Panc1 (cell line): Measurements from ENCODE around the gene FRMD4A. TPM values are rescaled to one million over a fixed set of nuclear protein-coding genes. Genes with fewer than 3 reads are reported as not detected.

Experiments
- ATAC-seq: fragments of 200-7000 bp; cut with Tn5 transposase; 2 replicates; pipeline ENCODE4 v1.9.1; 2020; ENCODE audit warnings: mild to moderate bottlenecking, moderate library complexity
- BruUV-seq: library from RNA; stranded (reverse); fragments of 400-500 nt; replicated peaks from 2 replicates; lab custom pipeline; 2021; lab: Mats Ljungman, UMichigan
- CTCF ChIA-PET: fragments of 300-600 bp; sonication (Branson Sonifier 250); formaldehyde crosslinking; loops from one replicate; lab custom pipeline; 2022; ENCODE audit warnings: antibody characterized with exemption; lab: Charles Lee
- POLR2A ChIA-PET: fragments of 300-600 bp; sonication (Branson Sonifier 250); formaldehyde crosslinking; loops from one replicate; lab custom pipeline; 2022; ENCODE audit warnings: antibody characterized with exemption; lab: Charles Lee
- DNase-seq: peaks from one replicate; pipeline ENCODE4 v3.0.0-alpha.2; 2010; ENCODE audit warnings: low read depth, low spot score
- H3K27ac ChIP-seq: 2 replicates; pipeline ENCODE4 v1.5.1; 2011; ENCODE audit warnings: mild to moderate bottlenecking, low read length, inconsistent platforms
- H3K27me3 ChIP-seq: fragments of 200-500 bp; sonication (Bioruptor generic); 2 replicates; pipeline ENCODE4 v1.6.0; 2014; ENCODE audit warnings: low read length, inconsistent platforms; ENCODE audit not compliant: control insufficient read depth, insufficient read depth
- H3K36me3 ChIP-seq: fragments of 200-500 bp; sonication (Bioruptor generic); 2 replicates; pipeline ENCODE4 v1.5.1; 2014; ENCODE audit warnings: inconsistent platforms, mild to moderate bottlenecking, low read length, moderate library complexity; ENCODE audit not compliant: control insufficient read depth, insufficient read depth
- H3K4me1 ChIP-seq: 2 replicates; pipeline ENCODE4 v1.5.1; 2011; ENCODE audit warnings: inconsistent platforms, mild to moderate bottlenecking, low read length, moderate library complexity; ENCODE audit not compliant: control insufficient read depth, insufficient read depth
- H3K4me3 ChIP-seq, 2 experiments: 2 replicates each; pipeline ENCODE4 v1.5.1; 2011 to 2012; ENCODE audit warnings: low read depth in 2 of 2, low read length in 2 of 2, mild to moderate bottlenecking in 2 of 2, inconsistent platforms in 1 of 2, moderate library complexity in 1 of 2
- H3K9me3 ChIP-seq: fragments of 200-500 bp; sonication (Bioruptor generic); 2 replicates; pipeline ENCODE4 v1.5.1; 2014; ENCODE audit warnings: low read depth, mild to moderate bottlenecking, inconsistent platforms, low read length, moderate library complexity; ENCODE audit not compliant: control insufficient read depth, insufficient read depth
- POLR2AphosphoS5 ChIP-seq: IDR thresholded peaks from 2 replicates; pipeline ENCODE4 v1.6.1; 2012; ENCODE audit warnings: mild to moderate bottlenecking, low read depth, low read length, moderate library complexity
- SIN3A ChIP-seq: IDR thresholded peaks from 2 replicates; pipeline ENCODE4 v1.6.1; 2012; ENCODE audit warnings: low read depth, mild to moderate bottlenecking, low read length, moderate library complexity, borderline replicate concordance; ENCODE audit not compliant: insufficient read depth
- TCF7L2 ChIP-seq: IDR thresholded peaks from 2 replicates; pipeline ENCODE4 v1.6.1; 2011; ENCODE audit warnings: mild to moderate bottlenecking, low read depth, low read length, inconsistent platforms
- in situ Hi-C: cut with HindIII; loops from 2 replicates; pipeline ENCODE4 v1.10.0; 2016; ENCODE audit warnings: low sequenced_read_pairs, low pct_unique_long_range_greater_than_20kb
- intact Hi-C: fragments of 100-400 bp; cut with micrococcal nuclease; formaldehyde crosslinking; loops from one replicate; pipeline ENCODE4 v1.10.0; 2022; ENCODE audit not compliant: unreplicated experiment
- total RNA-seq: library from RNA; stranded (reverse); gene quantifications from one replicate; pipeline ENCODE4 v1.2.1, GENCODE V29; 2021; ENCODE audit not compliant: unreplicated experiment
- TF ChIP-seq, protein P1 (sequence below), 2 experiments: IDR thresholded peaks; 2 replicates each; pipeline ENCODE4 v1.6.1; 2011 to 2012; ENCODE audit warnings: low read depth in 2 of 2, control low read depth in 1 of 2, low read length in 1 of 2, mild to moderate bottlenecking in 1 of 2, moderate library complexity in 1 of 2; ENCODE audit not compliant: insufficient read depth in 1 of 2
- TF ChIP-seq, protein P2 (sequence below): fragments of 450-650 bp; IDR thresholded peaks from 2 replicates; pipeline ENCODE4 v1.5.1; 2017; ENCODE audit warnings: mild to moderate bottlenecking

The FRMD4A gene
- total RNA-seq, 1 experiment from 2014 or later: 7.1 TPM

DNA sequence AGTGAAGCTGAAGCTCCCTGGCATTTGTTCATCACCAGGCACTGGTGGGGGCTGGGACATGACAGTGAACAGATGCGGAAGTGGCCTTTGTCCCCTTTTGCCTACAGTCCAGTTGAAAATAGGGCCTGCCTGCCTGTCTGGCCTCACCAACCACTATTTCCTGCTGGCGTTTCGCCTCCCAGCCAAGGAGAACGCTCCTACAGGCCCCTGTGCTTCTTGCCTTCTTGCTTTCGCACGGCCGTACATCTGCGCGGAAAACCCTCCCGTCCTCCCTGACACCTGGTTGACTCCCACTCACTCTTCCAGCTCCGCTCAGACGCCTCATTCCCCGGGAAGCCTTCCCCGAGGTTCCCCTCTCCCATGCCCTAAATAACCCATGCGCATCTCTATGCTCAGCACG lies 426.7 kb downstream of the FRMD4A start:
- TF ChIP-seq, protein P1, sequence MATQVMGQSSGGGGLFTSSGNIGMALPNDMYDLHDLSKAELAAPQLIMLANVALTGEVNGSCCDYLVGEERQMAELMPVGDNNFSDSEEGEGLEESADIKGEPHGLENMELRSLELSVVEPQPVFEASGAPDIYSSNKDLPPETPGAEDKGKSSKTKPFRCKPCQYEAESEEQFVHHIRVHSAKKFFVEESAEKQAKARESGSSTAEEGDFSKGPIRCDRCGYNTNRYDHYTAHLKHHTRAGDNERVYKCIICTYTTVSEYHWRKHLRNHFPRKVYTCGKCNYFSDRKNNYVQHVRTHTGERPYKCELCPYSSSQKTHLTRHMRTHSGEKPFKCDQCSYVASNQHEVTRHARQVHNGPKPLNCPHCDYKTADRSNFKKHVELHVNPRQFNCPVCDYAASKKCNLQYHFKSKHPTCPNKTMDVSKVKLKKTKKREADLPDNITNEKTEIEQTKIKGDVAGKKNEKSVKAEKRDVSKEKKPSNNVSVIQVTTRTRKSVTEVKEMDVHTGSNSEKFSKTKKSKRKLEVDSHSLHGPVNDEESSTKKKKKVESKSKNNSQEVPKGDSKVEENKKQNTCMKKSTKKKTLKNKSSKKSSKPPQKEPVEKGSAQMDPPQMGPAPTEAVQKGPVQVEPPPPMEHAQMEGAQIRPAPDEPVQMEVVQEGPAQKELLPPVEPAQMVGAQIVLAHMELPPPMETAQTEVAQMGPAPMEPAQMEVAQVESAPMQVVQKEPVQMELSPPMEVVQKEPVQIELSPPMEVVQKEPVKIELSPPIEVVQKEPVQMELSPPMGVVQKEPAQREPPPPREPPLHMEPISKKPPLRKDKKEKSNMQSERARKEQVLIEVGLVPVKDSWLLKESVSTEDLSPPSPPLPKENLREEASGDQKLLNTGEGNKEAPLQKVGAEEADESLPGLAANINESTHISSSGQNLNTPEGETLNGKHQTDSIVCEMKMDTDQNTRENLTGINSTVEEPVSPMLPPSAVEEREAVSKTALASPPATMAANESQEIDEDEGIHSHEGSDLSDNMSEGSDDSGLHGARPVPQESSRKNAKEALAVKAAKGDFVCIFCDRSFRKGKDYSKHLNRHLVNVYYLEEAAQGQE (IDR thresholded peaks at IDR 0.05; ENCODE audit: insufficient read depth in 1 of 2, low read depth in 2 of 2, low read length in 1 of 2): no peak
- no peak for TF ChIP-seq SIN3A
- TF ChIP-seq TCF7L2: no peak
- Histone ChIP-seq H3K9me3 (no peaks in the 10 kb centered on the region), H3K27ac (no peak overlapping the region), H3K4me1 (no peaks in the 10 kb centered on the region), H3K36me3 (no peaks in the 10 kb centered on the region), H3K27me3 (no peaks in the 10 kb centered on the region), H3K4me3 (no peak overlapping the region)
- POLR2A ChIA-PET: interaction anchor here (0.6 kb wide), 1 partner anchor 9 kb away, joined by 3 read pairs; no protein-coding TSS in a partner anchor
- BruUV-seq: no TSS peak
- CTCF ChIA-PET: no interaction called here
- intact Hi-C loops (no loop called here), in situ Hi-C loops (no loop called here)
- ATAC-seq: no peak
- no peak for DNase-seq

DNA sequence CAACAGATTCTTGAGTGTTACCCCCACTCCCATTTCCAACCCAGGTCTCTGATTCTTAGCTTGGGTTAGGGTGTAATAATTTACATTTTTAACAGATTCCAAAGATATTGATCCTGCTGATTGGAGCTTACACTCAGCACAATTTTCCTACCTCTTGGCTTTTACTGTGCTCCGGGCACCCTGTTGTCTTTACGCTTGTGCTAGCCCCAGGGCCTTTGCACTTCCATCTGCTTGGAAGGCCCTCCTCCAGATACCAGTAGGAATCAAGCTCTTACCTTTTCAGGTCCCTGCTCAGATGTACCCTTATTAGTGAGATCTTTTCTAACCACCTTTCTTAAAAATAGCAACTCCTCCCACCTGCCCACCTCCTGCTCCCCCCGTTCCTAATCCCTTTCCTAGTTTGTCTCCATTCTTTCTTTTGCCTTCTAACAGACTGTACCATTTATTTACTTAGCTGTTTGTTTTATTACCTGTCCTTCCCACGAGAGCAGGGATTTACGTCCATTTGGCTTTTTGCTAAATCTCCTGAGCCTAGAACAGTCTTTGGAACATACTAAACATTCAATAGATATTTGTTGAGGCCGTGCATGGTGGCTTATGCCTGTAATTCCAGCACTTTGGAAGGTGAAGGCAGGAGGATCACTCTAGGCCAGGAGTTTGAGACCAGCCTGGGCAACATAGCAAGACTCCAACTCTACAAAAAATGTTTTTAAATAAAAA lies 427.7 kb downstream of the FRMD4A start:
- in situ Hi-C loops: no loop called here
- ChIA-PET CTCF (no interaction called here), POLR2A (no interaction called here)
- TF ChIP-seq, protein P1 (IDR thresholded peaks at IDR 0.05; ENCODE audit: insufficient read depth in 1 of 2, low read depth in 2 of 2, low read length in 1 of 2): no peak
- TF ChIP-seq TCF7L2 (no peak), SIN3A (no peak), POLR2AphosphoS5 (no peak)
- TF ChIP-seq, protein P2, sequence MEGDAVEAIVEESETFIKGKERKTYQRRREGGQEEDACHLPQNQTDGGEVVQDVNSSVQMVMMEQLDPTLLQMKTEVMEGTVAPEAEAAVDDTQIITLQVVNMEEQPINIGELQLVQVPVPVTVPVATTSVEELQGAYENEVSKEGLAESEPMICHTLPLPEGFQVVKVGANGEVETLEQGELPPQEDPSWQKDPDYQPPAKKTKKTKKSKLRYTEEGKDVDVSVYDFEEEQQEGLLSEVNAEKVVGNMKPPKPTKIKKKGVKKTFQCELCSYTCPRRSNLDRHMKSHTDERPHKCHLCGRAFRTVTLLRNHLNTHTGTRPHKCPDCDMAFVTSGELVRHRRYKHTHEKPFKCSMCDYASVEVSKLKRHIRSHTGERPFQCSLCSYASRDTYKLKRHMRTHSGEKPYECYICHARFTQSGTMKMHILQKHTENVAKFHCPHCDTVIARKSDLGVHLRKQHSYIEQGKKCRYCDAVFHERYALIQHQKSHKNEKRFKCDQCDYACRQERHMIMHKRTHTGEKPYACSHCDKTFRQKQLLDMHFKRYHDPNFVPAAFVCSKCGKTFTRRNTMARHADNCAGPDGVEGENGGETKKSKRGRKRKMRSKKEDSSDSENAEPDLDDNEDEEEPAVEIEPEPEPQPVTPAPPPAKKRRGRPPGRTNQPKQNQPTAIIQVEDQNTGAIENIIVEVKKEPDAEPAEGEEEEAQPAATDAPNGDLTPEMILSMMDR: no peak
- intact Hi-C loops: no loop called here
- H3K36me3 ChIP-seq: no peaks in the 10 kb centered on the region
- no peaks in the 10 kb centered on the region for H3K4me1 ChIP-seq
- no peaks in the 10 kb centered on the region for H3K9me3 ChIP-seq
- ATAC-seq (no peak), DNase-seq (no peak)
- no TSS peak for BruUV-seq
- H3K4me3 ChIP-seq: no peak overlapping the region
- H3K27me3 ChIP-seq: no peaks in the 10 kb centered on the region
- H3K27ac ChIP-seq: no peak overlapping the region
